ENCODE results near the gene MAP2K5.

DNA sequence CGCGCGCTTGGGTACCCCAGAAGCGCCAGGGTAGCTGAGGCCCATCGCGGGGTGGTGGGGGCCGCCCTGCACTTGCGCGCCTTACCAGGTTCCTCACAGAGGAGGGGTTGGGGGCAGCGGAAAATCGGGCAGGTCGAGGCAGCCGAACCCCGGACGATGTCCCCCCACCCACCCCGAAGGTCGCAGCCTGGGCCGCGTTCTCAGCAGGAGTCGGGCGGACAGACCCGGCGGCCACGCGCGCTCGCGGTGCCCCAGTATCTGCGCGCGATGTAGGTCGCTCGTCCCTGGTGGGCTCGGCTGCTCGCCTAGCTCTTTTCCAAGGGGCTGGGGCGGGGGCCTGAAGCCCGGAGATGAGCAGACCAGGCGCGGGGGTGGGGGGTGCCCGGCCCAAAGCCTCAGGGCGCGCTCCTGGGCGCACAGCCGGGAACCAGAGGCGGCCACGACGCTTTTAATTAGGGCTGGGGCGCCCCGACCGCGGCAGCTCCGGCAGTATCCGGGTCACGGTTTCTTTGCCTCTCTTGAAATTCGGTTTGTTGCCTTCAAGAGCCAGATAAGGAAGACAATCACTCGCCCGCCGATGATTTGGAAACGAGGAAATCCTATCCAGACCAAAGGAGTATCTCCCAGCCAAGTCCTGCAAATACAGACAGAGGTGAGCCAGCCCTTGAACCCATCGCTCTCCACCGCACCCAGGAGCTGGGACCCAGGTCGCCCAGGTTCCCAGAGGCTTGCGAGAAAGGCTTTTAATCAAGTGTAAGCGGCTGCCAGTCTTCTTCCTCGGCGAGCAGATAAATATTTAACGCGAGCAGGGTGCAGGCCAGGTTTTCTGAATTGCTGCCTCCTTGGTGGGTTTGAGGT is 287.4 kb downstream of the MAP2K5 start:
- no peak for TF ChIP-seq POLR2AphosphoS5 (IDR thresholded peaks at IDR 0.05; ENCODE audit: control insufficient read depth, insufficient read depth, low read depth, low read length)
- TF ChIP-seq PTTG1 (tag; IDR thresholded peaks at IDR 0.05; ENCODE audit: low read depth) = no peak
- TF ChIP-seq CTCF (IDR thresholded peaks at IDR 0.05 in 2 of 3, conservative IDR thresholded peaks at IDR 0.05 in 1 of 3; ENCODE audit: insufficient read depth in 2 of 3, low read depth in 1 of 3, low read length in 3 of 3) = no peak
- TF ChIP-seq MYC (IDR thresholded peaks at IDR 0.05; ENCODE audit: low read depth, low read length) = no peak
- no peak for TF ChIP-seq MYC (CRISPR knock-in tag; IDR thresholded peaks at IDR 0.05; ENCODE audit: borderline replicate concordance, low read depth)
- no peak for TF ChIP-seq C11orf30 (IDR thresholded peaks at IDR 0.05; ENCODE audit: low read depth)
- TF ChIP-seq SIN3A (IDR thresholded peaks at IDR 0.05; ENCODE audit: borderline replicate concordance in 2 of 2, control insufficient read depth in 1 of 2, low read depth in 2 of 2, low read length in 2 of 2) = no peak
- TF ChIP-seq, protein P1, sequence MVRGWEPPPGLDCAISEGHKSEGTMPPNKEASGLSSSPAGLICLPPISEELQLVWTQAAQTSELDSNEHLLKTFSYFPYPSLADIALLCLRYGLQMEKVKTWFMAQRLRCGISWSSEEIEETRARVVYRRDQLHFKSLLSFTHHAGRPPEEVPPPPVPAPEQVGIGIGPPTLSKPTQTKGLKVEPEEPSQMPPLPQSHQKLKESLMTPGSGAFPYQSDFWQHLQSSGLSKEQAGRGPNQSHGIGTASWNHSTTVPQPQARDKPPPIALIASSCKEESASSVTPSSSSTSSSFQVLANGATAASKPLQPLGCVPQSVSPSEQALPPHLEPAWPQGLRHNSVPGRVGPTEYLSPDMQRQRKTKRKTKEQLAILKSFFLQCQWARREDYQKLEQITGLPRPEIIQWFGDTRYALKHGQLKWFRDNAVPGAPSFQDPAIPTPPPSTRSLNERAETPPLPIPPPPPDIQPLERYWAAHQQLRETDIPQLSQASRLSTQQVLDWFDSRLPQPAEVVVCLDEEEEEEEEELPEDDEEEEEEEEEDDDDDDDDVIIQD (CRISPR knock-in tag; IDR thresholded peaks at IDR 0.05) = no peak
- TF ChIP-seq PHTF2 (CRISPR knock-in tag; IDR thresholded peaks at IDR 0.05) = no peak
- TF ChIP-seq ATF1 (CRISPR knock-in tag; IDR thresholded peaks at IDR 0.05) = no peak
- TF ChIP-seq ATF1 (tag; IDR thresholded peaks at IDR 0.05) = no peak
- TF ChIP-seq, protein P2, sequence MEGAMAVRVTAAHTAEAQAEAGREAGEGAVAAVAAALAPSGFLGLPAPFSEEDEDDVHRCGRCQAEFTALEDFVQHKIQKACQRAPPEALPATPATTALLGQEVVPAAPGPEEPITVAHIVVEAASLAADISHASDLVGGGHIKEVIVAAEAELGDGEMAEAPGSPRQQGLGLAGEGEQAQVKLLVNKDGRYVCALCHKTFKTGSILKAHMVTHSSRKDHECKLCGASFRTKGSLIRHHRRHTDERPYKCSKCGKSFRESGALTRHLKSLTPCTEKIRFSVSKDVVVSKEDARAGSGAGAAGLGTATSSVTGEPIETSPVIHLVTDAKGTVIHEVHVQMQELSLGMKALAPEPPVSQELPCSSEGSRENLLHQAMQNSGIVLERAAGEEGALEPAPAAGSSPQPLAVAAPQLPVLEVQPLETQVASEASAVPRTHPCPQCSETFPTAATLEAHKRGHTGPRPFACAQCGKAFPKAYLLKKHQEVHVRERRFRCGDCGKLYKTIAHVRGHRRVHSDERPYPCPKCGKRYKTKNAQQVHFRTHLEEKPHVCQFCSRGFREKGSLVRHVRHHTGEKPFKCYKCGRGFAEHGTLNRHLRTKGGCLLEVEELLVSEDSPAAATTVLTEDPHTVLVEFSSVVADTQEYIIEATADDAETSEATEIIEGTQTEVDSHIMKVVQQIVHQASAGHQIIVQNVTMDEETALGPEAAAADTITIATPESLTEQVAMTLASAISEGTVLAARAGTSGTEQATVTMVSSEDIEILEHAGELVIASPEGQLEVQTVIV (CRISPR knock-in tag; IDR thresholded peaks at IDR 0.05; ENCODE audit: borderline replicate concordance) = no peak
